HG03558 (cell line): ENCODE results near the gene C19orf85.
A peak's percentile ranks its signal among the peaks of the same experiment; 100 is the strongest.
"Not testable (repeated sequence)": the region's sequence is repeated elsewhere in the genome, so short reads cannot be mapped to it uniquely, and the experiment has no call there.

Experiments
- ATAC-seq: cut with Tn5 transposase; IDR thresholded peaks from one replicate; pipeline ENCODE4 v1.9.1; 2021; ENCODE audit warnings: moderate number of reproducible peaks; ENCODE audit not compliant: unreplicated experiment; ENCODE audit errors: extremely low read depth

The C19orf85 gene

GRCh38 chr19:55461259-55461973 lies 3.1 kb downstream of the C19orf85 start, which contains the start of gene ISOC2:
Gene ISOC2, minus strand, starts transcription at chr19:55461642. Its CDS starts 5,156 bp downstream, at chr19:55456486.
- peak; percentile 84 for ATAC-seq

- no peak for ATAC-seq
These were observed 3.8 kb downstream of the C19orf85 start for GRCh38 chr19:55460670-55461258.

- no peak for ATAC-seq
These were observed 4.4 kb downstream of the C19orf85 start for GRCh38 chr19:55459950-55460657.

- no peak for ATAC-seq
These were observed 5.0 kb downstream of the C19orf85 start for GRCh38 chr19:55459551-55459949.

DNA sequence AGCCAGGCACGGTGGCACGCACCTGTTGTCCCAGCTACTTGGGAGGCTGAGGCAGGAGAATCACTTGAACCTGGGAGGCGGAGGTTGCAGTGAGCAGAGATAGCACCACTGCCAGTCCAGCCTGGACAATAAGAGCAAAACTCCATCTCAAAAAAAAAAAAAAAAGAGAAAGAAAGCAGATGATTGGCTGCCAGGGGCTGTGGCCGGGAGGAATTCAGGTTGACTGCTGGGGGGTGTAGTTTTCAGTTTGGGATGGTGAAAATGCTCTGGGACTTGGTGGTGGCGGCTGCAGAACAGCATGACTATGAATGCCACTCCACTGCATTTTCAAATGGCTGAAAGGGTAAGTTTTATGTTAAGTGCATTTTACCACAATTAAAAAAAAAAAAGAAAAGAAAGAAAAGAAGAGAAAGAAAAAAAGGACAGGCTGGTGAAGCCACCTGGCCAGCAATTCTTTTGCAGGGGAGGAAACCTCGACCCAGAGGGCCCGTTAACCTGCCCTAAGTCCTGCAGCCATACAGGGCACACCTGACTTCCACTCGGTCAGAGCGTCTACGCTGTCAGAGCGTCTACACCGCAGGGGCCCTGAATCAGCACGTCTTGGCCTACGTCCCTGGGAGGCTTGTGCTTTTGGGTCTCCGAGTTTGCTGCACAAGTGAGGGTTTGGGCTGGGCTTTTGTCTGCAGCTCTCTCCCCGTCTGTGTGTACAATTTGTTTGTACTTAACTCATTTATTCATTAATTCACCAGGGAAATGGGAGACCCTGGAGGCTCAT lies 6.7 kb downstream of the C19orf85 start:
- ATAC-seq: no peak

GRCh38 chr19:55456347-55456746 lies 8.2 kb downstream of the C19orf85 start:
- ATAC-seq: no peak

GRCh38 chr19:55455576-55456235 lies 8.8 kb downstream of the C19orf85 start:
- no peak for ATAC-seq

DNA sequence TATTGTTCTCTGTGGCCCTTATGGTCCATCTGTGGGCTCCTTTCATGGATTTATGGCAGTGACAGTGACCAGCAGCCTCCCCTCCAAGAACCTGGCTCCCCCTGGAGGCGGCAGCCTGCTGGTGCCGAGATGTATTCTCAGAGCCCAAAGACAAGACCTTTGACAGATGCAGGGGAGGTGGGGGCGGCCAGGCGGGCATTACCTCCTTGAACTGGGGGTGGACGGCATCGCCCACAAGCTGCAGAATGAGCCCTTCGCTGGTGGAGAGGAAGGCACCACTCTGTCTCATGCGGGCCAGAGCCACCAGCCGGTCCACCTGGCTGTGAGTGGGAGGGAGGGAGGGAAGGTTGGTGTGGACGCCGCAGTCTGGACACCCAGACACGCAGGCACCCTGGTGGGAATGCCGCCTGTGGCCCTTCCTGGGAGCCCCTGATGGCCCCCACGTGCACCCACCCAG lies 9.7 kb downstream of the C19orf85 start:
- ATAC-seq: no peak

DNA sequence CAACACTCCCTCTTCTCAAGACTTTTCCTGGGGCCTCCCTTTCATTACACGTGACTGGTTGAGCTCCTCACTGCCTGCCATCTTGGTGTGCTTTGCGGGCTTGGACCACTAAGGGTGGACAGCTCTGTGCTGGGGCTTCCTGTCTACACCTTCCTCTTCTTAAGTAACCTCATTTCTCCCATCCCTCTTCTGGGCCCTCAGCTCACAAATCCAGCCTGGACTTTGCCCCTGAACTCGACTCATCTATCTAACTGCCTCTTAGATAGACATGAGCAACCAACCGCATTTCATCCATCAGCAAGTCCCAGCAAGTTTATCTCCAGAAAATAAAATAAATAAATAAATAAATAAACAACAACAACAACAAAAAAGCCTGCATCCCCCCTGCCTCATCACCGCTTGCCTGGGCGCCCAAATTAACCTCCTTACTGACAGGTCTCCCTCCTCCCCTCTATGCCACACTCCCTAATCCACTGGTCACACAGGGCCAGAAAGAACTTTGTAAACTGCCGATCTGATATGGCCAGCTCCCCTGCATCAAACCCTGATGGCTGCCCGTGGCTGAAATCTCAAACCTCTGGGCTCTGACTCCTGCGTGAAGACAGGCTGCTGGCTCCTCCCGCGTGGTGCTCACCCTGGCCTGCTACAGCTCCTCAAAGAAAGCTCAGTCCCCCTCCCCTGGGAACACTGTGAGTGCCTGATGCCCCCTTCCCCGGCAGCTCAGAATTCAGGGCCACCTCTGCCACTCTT lies 10.9 kb downstream of the C19orf85 start:
- no peak for ATAC-seq

DNA sequence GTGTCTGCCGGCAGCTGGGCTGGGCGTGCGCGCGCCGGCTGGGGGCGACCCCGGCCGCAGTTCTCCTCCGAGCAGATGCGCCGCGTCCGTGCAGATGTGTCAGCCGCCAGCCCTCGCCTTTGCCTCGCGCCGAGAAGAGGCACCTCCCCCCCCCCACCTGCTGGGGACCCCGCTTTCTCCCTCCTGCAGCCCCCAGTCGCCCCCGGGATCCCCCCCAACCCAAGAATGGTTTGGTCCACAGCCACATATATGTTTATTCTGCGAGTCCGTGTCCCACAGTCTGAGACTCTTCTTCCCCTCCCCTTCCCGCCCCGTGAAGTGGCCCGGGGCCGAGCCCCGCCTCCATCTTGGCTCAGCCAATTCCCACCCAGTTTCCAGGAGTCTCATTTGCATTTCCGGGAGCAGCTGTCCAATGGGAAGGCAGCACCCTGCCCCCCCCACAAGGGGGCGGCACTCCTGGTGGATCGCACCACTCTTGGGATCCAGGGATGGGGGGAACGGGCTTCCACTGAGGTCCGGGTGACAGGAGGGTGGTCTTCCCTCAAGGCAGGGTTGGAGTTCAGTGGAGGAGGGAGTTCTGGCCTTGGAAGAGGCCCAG lies 11.7 kb downstream of the C19orf85 start:
- no peak for ATAC-seq

DNA sequence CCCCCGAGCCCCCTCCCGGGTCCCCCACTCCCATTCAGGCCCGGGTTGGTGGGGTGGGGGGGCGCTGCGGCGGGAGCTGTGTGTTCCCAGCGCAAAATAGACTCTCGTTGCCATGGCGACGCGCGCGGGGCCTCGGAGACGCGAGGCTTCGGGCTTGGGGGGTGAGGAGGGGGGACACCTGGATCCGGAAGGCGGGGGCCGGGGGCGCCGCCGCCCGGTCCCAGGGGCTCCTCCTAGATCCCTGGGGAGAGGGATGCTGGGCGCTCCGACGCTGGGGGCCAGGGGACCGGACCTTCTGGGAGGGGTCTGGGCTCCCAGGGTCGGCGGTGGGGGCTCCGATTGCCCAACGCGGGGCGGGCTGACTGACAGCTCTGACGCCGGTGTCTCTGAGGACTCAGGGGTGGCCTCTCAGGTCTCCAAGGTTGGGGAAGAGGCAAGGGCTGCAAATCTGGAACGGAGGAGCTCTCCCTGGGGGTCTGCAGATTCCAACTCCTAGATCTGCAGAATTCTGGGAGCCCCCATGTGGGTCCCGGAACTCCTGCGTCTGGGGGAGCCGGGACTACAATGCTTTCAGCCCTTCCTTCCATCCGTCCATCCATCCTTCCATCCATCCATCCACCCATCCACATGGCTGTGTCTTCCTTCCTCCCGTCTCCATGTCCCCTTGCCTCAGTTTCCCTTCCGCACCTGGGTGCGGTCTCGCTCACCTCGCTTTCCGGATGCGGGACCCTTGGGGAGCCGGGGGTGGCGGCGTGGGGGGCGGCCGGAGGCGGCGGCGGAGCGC lies 12.4 kb downstream of the C19orf85 start:
- ATAC-seq: no peak

GRCh38 chr19:55451163-55451964 lies 13.2 kb downstream of the C19orf85 start:
- no peak for ATAC-seq

- no peak for ATAC-seq
These were observed 15.1 kb downstream of the C19orf85 start for GRCh38 chr19:55449469-55449868.

- not testable (repeated sequence) for ATAC-seq
These were observed 16.4 kb downstream of the C19orf85 start for GRCh38 chr19:55448175-55448490.

GRCh38 chr19:55447421-55448174 lies 17.0 kb downstream of the C19orf85 start:
- ATAC-seq: no peak

GRCh38 chr19:55446060-55446459 lies 18.5 kb downstream of the C19orf85 start:
- no peak for ATAC-seq

GRCh38 chr19:55444646-55445045 lies 19.9 kb downstream of the C19orf85 start:
- ATAC-seq: no peak
